H1 (cell line): ENCODE measurements around the gene GALNTL6. TPM values are rescaled to one million over a fixed set of nuclear protein-coding genes. Genes with fewer than 3 reads are reported as not detected.
"Not testable (repeated sequence)": the region's sequence is repeated elsewhere in the genome, so short reads cannot be mapped to it uniquely, and the experiment has no call there.

Experiments used
- CTCF ChIA-PET: fragments of 300-600 bp; sonication (Branson Sonifier 250); formaldehyde crosslinking; loops from one replicate; lab custom pipeline; 2021; ENCODE audit not compliant: partially characterized antibody; lab: Charles Lee
- POLR2A ChIA-PET: fragments of 300-600 bp; sonication (Branson Sonifier 250); formaldehyde crosslinking; loops from one replicate; lab custom pipeline; 2021; ENCODE audit warnings: inconsistent platforms; ENCODE audit not compliant: partially characterized antibody; lab: Charles Lee
- DNase-seq, 2 experiments: peaks; one replicate each; pipeline versions ENCODE4 v3.0.0 to v3.0.0-alpha.2; 2010 to 2022; ENCODE audit warnings: low spot score in 2 of 2, low read depth in 1 of 2, mixed read lengths in 1 of 2
- FAIRE-seq: peaks from 2 replicates; lab custom pipeline; 2011; peaks lifted over from hg19 to GRCh38; lab: Jason Lieb, UNC
- H2AFZ ChIP-seq: 2 replicates; pipeline ENCODE4 v1.8.1; 2012; ENCODE audit warnings: low read length, inconsistent platforms
- H2AK5ac ChIP-seq: 2 replicates; pipeline ENCODE4 v1.6.1; 2013; ENCODE audit warnings: low read depth, low read length
- H2BK120ac ChIP-seq: replicated peaks from 2 replicates; pipeline ENCODE3; 2013; ENCODE audit warnings: low read depth, low read length, inconsistent platforms
- H2BK12ac ChIP-seq: 2 replicates; pipeline ENCODE4 v1.6.1; 2013; ENCODE audit warnings: low read depth, low read length
- H2BK15ac ChIP-seq: 2 replicates; pipeline ENCODE4 v1.6.1; 2013; ENCODE audit warnings: low read length
- H2BK20ac ChIP-seq: 2 replicates; pipeline ENCODE4 v1.6.1; 2013; ENCODE audit warnings: low read length
- H2BK5ac ChIP-seq: 2 replicates; pipeline ENCODE4 v1.6.1; 2013; ENCODE audit warnings: low read depth, low read length
- H3K14ac ChIP-seq: 2 replicates; pipeline ENCODE4 v1.6.1; 2013; ENCODE audit warnings: inconsistent platforms; ENCODE audit not compliant: insufficient read length
- H3K18ac ChIP-seq: 2 replicates; pipeline ENCODE4 v1.6.1; 2013; ENCODE audit warnings: low read length; ENCODE audit errors: extremely low read depth
- H3K23ac ChIP-seq: 2 replicates; pipeline ENCODE4 v1.6.1; 2013; ENCODE audit warnings: inconsistent platforms; ENCODE audit not compliant: insufficient read length
- H3K23me2 ChIP-seq: 2 replicates; pipeline ENCODE4 v1.6.1; 2013; ENCODE audit warnings: low read depth, low read length
- H3K27ac ChIP-seq: 2 replicates; pipeline ENCODE4 v1.6.1; 2011; ENCODE audit warnings: low read depth, low read length, inconsistent platforms
- H3K27me3 ChIP-seq, 4 experiments: replicated peaks in 1 of 4; 1 replicate in 1 of 4; 2 replicates in 3 of 4; pipeline versions ENCODE4 v1.6.1 to v1.8.1; 2011 to 2013; ENCODE audit warnings: low read length in 3 of 4, mild to moderate bottlenecking in 3 of 4, inconsistent platforms in 2 of 4, mixed read lengths in 2 of 4, moderate library complexity in 1 of 4; ENCODE audit not compliant: control insufficient read depth in 3 of 4, insufficient read depth in 3 of 4; ENCODE audit errors: extremely low read depth in 1 of 4
- H3K36me3 ChIP-seq, 4 experiments: 2 replicates each; pipeline versions ENCODE4 v1.6.1 to v1.8.1; 2011 to 2013; ENCODE audit warnings: mild to moderate bottlenecking in 4 of 4, low read length in 3 of 4, moderate library complexity in 2 of 4, control low read depth in 1 of 4, inconsistent platforms in 1 of 4; ENCODE audit not compliant: insufficient read depth in 4 of 4, control insufficient read depth in 2 of 4
- H3K4ac ChIP-seq: replicated peaks from 2 replicates; pipeline ENCODE3; 2013; ENCODE audit warnings: low read length, low read depth, mixed read lengths, inconsistent platforms; ENCODE audit not compliant: insufficient read length
- H3K4me1 ChIP-seq, 4 experiments: replicated peaks in 1 of 4; 1 replicate in 1 of 4; 2 replicates in 3 of 4; pipeline versions ENCODE4 v1.6.1 to v1.8.1; 2011 to 2013; ENCODE audit warnings: low read length in 3 of 4, inconsistent platforms in 2 of 4, mixed read lengths in 1 of 4; ENCODE audit not compliant: insufficient read depth in 4 of 4, control insufficient read depth in 3 of 4
- H3K4me2 ChIP-seq, 2 experiments: 2 replicates each; pipeline versions ENCODE4 v1.6.1 to v1.8.1; 2011 to 2013; ENCODE audit warnings: low read depth in 2 of 2, low read length in 2 of 2, control low read depth in 1 of 2, inconsistent platforms in 1 of 2, mild to moderate bottlenecking in 1 of 2; ENCODE audit not compliant: insufficient read depth in 1 of 2
- H3K4me3 ChIP-seq, 4 experiments: fragments of 200-600, 300-600 bp in 1 of 4; sonication (generic), shearing (Covaris generic), sonication (Bioruptor Twin) in 1 of 4; 2 replicates each; pipeline versions ENCODE4 v1.5.1 to v1.8.1; 2011 to 2016; ENCODE audit warnings: low read length in 4 of 4, low read depth in 3 of 4, control low read depth in 2 of 4, inconsistent platforms in 2 of 4, mild to moderate bottlenecking in 2 of 4, mixed read lengths in 1 of 4, moderate library complexity in 1 of 4; ENCODE audit not compliant: insufficient read depth in 2 of 4; ENCODE audit errors: extremely low read depth in 1 of 4
- H3K56ac ChIP-seq: replicated peaks from 2 replicates; pipeline ENCODE3; 2013; ENCODE audit warnings: low read depth, mild to moderate bottlenecking, mixed read lengths, low read length, inconsistent platforms; ENCODE audit not compliant: insufficient read length
- H3K79me1 ChIP-seq: 2 replicates; pipeline ENCODE4 v1.6.1; 2013; ENCODE audit warnings: low read depth, low read length, control low read depth
- H3K79me2 ChIP-seq, 2 experiments: 2 replicates each; pipeline versions ENCODE4 v1.6.1 to v1.8.1; 2012 to 2013; ENCODE audit warnings: low read length in 2 of 2, mild to moderate bottlenecking in 2 of 2, inconsistent platforms in 1 of 2; ENCODE audit not compliant: insufficient read depth in 2 of 2, control insufficient read depth in 1 of 2
- H3K9ac ChIP-seq, 4 experiments: replicated peaks in 1 of 4; 1 replicate in 1 of 4; 2 replicates in 3 of 4; pipeline versions ENCODE4 v1.6.1 to v1.8.1; 2011 to 2013; ENCODE audit warnings: low read depth in 3 of 4, low read length in 3 of 4, control low read depth in 2 of 4, mild to moderate bottlenecking in 2 of 4, moderate library complexity in 2 of 4, inconsistent platforms in 1 of 4; ENCODE audit errors: extremely low read depth in 1 of 4
- H3K9me3 ChIP-seq, 2 experiments: 2 replicates each; pipeline versions ENCODE4 v1.6.1 to v1.8.1; 2012 to 2013; ENCODE audit warnings: mild to moderate bottlenecking in 2 of 2, moderate library complexity in 2 of 2, control low read depth in 1 of 2, inconsistent platforms in 1 of 2, low read depth in 1 of 2, low read length in 1 of 2, mixed read lengths in 1 of 2; ENCODE audit not compliant: insufficient read depth in 2 of 2
- H4K20me1 ChIP-seq, 2 experiments: replicated peaks in 1 of 2; 2 replicates each; pipeline versions ENCODE3 to v1.8.1; 2011 to 2013; ENCODE audit warnings: inconsistent platforms in 2 of 2, low read length in 2 of 2, mild to moderate bottlenecking in 1 of 2; ENCODE audit not compliant: insufficient read depth in 2 of 2, control insufficient read depth in 1 of 2
- H4K5ac ChIP-seq: 2 replicates; pipeline ENCODE4 v1.6.1; 2013; ENCODE audit warnings: low read length, low read depth, mixed read lengths, inconsistent platforms; ENCODE audit not compliant: insufficient read length
- H4K8ac ChIP-seq: 2 replicates; pipeline ENCODE4 v1.8.0; 2013; ENCODE audit warnings: mild to moderate bottlenecking, moderate library complexity, low read length, inconsistent platforms; ENCODE audit not compliant: insufficient read depth; ENCODE audit errors: extremely low read depth
- H4K91ac ChIP-seq: replicated peaks from 2 replicates; pipeline ENCODE3; 2013; ENCODE audit warnings: low read length, mixed read lengths, inconsistent platforms; ENCODE audit not compliant: insufficient read length
- EP300 ChIP-seq, 2 experiments: IDR thresholded peaks; 1 replicate in 1 of 2; 2 replicates in 1 of 2; pipeline ENCODE4 v1.6.1; 2011 to 2012; ENCODE audit warnings: low read depth in 2 of 2, low read length in 2 of 2, mild to moderate bottlenecking in 2 of 2, borderline replicate concordance in 1 of 2, inconsistent platforms in 1 of 2, moderate library complexity in 1 of 2
- WGBS, 2 experiments: shearing (Covaris generic) in 1 of 2; methylation state at CpG; one replicate each; pipeline versions ENCODE4 v1.1.6 to v1.1.7; 2013 to 2015; ENCODE audit warnings: low lambda C conversion rate in 2 of 2, mixed read lengths in 2 of 2, inconsistent platforms in 1 of 2, low coverage in 1 of 2, missing lambda C conversion rate in 1 of 2; ENCODE audit not compliant: insufficient replicate concordance in 2 of 2, insufficient coverage in 1 of 2, insufficient read length in 1 of 2; ENCODE audit errors: extremely low coverage in 1 of 2, missing lambda C conversion rate in 1 of 2; 5-methylcytosine and 5-hydroxymethylcytosine counted together
- polyA plus RNA-seq, 7 experiments: library from polyadenylated mRNA; depleted of rRNA in 3 of 7; stranded (reverse) in 5 of 7; unstranded in 2 of 7; fragments of >200 nt in 5 of 7; fragments of 200-250 nt in 2 of 7; gene quantifications; 1 replicate in 5 of 7; 2 replicates in 1 of 7; 4 replicates in 1 of 7; pipeline versions ENCODE4 v1.2.1 to v1.2.3, GENCODE V29; 2011 to 2013; ENCODE audit warnings: missing spikeins in 2 of 7, mixed read lengths in 2 of 7
- total RNA-seq: library from RNA; stranded (reverse); fragmentation: NEBNext Ultra II Directional; extraction: Animal tissue kit (Norgen Biotek cat#: 25700); gene quantifications from 2 replicates; pipeline ENCODE4 v1.2.1, GENCODE V29; 2021

Gene GALNTL6
- total and polyA plus RNA-seq, 2 of the 8 experiments (the other 6 are each of a cell fraction or from before 2014, with no cell fraction given): 0.03 to 0.32 TPM

GRCh38 chr4:172970189-172970588, 1157.0 kb downstream of the GALNTL6 start:
- H2AK5ac ChIP-seq, H3K4me2 ChIP-seq, H4K20me1 ChIP-seq, H2BK5ac ChIP-seq, H2BK20ac ChIP-seq, H4K91ac ChIP-seq, H3K36me3 ChIP-seq, H3K18ac ChIP-seq, CTCF ChIA-PET, H3K4me3 ChIP-seq, FAIRE-seq, H3K4me1 ChIP-seq, H3K23me2 ChIP-seq, H3K23ac ChIP-seq, H3K27me3 ChIP-seq, H2BK15ac ChIP-seq, H3K56ac ChIP-seq, H2AFZ ChIP-seq, H3K14ac ChIP-seq, H3K4ac ChIP-seq, H3K79me2 ChIP-seq, DNase-seq, POLR2A ChIA-PET, H3K27ac ChIP-seq, H4K5ac ChIP-seq, H3K79me1 ChIP-seq, H3K9ac ChIP-seq, H2BK12ac ChIP-seq, H4K8ac ChIP-seq, H2BK120ac ChIP-seq: not testable (repeated sequence)
- peaks cover 0 to 10% of the 10 kb centered on the region in 2 experiments; a peak in 2 of 4 replicates for H3K9me3 ChIP-seq
- TF ChIP-seq EP300 (IDR thresholded peaks at IDR 0.05; ENCODE audit: borderline replicate concordance in 1 of 2, low read depth in 2 of 2, low read length in 2 of 2): peak in 1 of 2 experiments; percentile 69; a peak in 1 of 3 replicates
- 94% methylated on average over 4 of the region's 4 CpGs; no CpG with 5 or more reads in 1 of the 2 experiments for WGBS, 2 experiments
